ENCODE measurements around the gene SETD2.

GRCh38 chr3:47082519-47082918 lies 81.4 kb downstream of the SETD2 start:
- TF ChIP-seq MAFK (IDR thresholded peaks at IDR 0.05; ENCODE audit: low read depth, low read length) (no peak), CREB1 (IDR thresholded peaks at IDR 0.05) (no peak), CTCF (IDR thresholded peaks at IDR 0.05; ENCODE audit: control extremely low read depth in 1 of 3, insufficient read depth in 1 of 3, low read depth in 1 of 3, low read length in 3 of 3) (no peak), BCL11A (IDR thresholded peaks at IDR 0.05; ENCODE audit: low read depth in 2 of 2, low read length in 2 of 2) (no peak), POLR2A (IDR thresholded peaks at IDR 0.05; ENCODE audit: control extremely low read depth in 1 of 2, low read depth in 2 of 2, low read length in 2 of 2) (no peak), MAX (IDR thresholded peaks at IDR 0.05) (no peak), EZH2 (IDR thresholded peaks at IDR 0.05; ENCODE audit: low read depth, low read length, severe bottlenecking) (no peak), SIN3A (conservative IDR thresholded peaks at IDR 0.05 in 1 of 2, IDR thresholded peaks at IDR 0.05 in 1 of 2; ENCODE audit: low read depth in 1 of 2, low read length in 2 of 2) (no peak), GABPA (IDR thresholded peaks at IDR 0.05; ENCODE audit: borderline replicate concordance, insufficient read depth, low read length) (no peak), TAF1 (IDR thresholded peaks at IDR 0.05; ENCODE audit: low read depth, low read length) (no peak), CEBPB (IDR thresholded peaks at IDR 0.05; ENCODE audit: low read depth, low read length) (no peak), CHD2 (IDR thresholded peaks at IDR 0.05; ENCODE audit: low read length) (no peak)

All from H1 (cell line).